Upper lobe of left lung (tissue), 4 donors: Measurements from ENCODE around the gene LRRC18.

Experiments
- CTCF ChIP-seq, 6 experiments: fragments of 450-650 bp in 4 of 6; fragments of 200-600 bp in 2 of 6; sonication (generic) in 2 of 6; IDR thresholded peaks; one replicate each; pipeline ENCODE4 v1.5.1; 2016 to 2019; ENCODE audit warnings: antibody characterized with exemption in 6 of 6
- EP300 ChIP-seq, 4 donors: sonication (generic); formaldehyde crosslinking; IDR thresholded peaks; one replicate each; pipeline ENCODE4 v1.5.1; 2017; ENCODE audit warnings: antibody characterized with exemption in 4 of 4, control low read depth in 2 of 4

- TF ChIP-seq CTCF (IDR thresholded peaks at IDR 0.05) (no peak), EP300 (IDR thresholded peaks at IDR 0.05) (no peak)
Observed at GRCh38 chr10:48897441-48897790, 42.2 kb downstream of the LRRC18 start.
